Measurements from ENCODE around the gene HSD17B14.
"Not testable (repeated sequence)": the region's sequence is repeated elsewhere in the genome, so short reads cannot be mapped to it uniquely, and the experiment has no call there.

The HSD17B14 gene

GRCh38 chr19:48794291-48794690 lies 42.0 kb downstream of the HSD17B14 start:
- in situ Hi-C loops (cut with MboI; ENCODE audit: low pct_unique_long_range_greater_than_20kb, low sequenced_read_pairs, unreplicated experiment), result no loop called here
- no peak for DNase-seq (ENCODE audit: low spot score)

GRCh38 chr19:48793271-48793670 lies 43.0 kb downstream of the HSD17B14 start:
- TF ChIP-seq CTCF (IDR thresholded peaks at IDR 0.05; ENCODE audit: extremely low read depth, insufficient read depth, missing control alignments), result no peak
- DNase-seq (ENCODE audit: low spot score), result no peak
- in situ Hi-C loops (cut with MboI; ENCODE audit: low pct_unique_long_range_greater_than_20kb, low sequenced_read_pairs, unreplicated experiment), result no loop called here

More at GRCh38 chr19:48794291-48794690, 42.0 kb downstream of the HSD17B14 start:
- no peak for TF ChIP-seq CTCF (IDR thresholded peaks at IDR 0.05; ENCODE audit: extremely low read depth, insufficient read depth, missing control alignments)

GRCh38 chr19:48787331-48787730 lies 49.0 kb downstream of the HSD17B14 start:
- in situ Hi-C loops (cut with MboI; ENCODE audit: low pct_unique_long_range_greater_than_20kb, low sequenced_read_pairs, unreplicated experiment); DNase-seq (ENCODE audit: low spot score): not testable (repeated sequence)

- in situ Hi-C loops (cut with MboI; ENCODE audit: low pct_unique_long_range_greater_than_20kb, low sequenced_read_pairs, unreplicated experiment); DNase-seq (ENCODE audit: low spot score): not testable (repeated sequence)
Measured at GRCh38 chr19:48786422-48786821, 49.9 kb downstream of the HSD17B14 start.

GRCh38 chr19:48784527-48784926 lies 51.8 kb downstream of the HSD17B14 start:
- in situ Hi-C loops (cut with MboI; ENCODE audit: low pct_unique_long_range_greater_than_20kb, low sequenced_read_pairs, unreplicated experiment), result no loop called here
- TF ChIP-seq CTCF (IDR thresholded peaks at IDR 0.05; ENCODE audit: extremely low read depth, insufficient read depth, missing control alignments), result peak; percentile 11
- DNase-seq (ENCODE audit: low spot score), result no peak

- TF ChIP-seq CTCF (IDR thresholded peaks at IDR 0.05; ENCODE audit: extremely low read depth, insufficient read depth, missing control alignments), result no peak
Measured at GRCh38 chr19:48780631-48781391, 55.5 kb downstream of the HSD17B14 start.

GRCh38 chr19:48779636-48780035 lies 56.7 kb downstream of the HSD17B14 start:
- TF ChIP-seq CTCF (IDR thresholded peaks at IDR 0.05; ENCODE audit: extremely low read depth, insufficient read depth, missing control alignments), result no peak
- in situ Hi-C loops (cut with MboI; ENCODE audit: low pct_unique_long_range_greater_than_20kb, low sequenced_read_pairs, unreplicated experiment), result no loop called here
- DNase-seq (ENCODE audit: low spot score), result no peak

More at GRCh38 chr19:48780631-48781391, 55.5 kb downstream of the HSD17B14 start:
- in situ Hi-C loops (cut with MboI; ENCODE audit: low pct_unique_long_range_greater_than_20kb, low sequenced_read_pairs, unreplicated experiment), result no loop called here
- DNase-seq (ENCODE audit: low spot score), result no peak
